Fibroblast of lung (primary cell): Measurements from ENCODE around the gene KRTAP15-1. TPM values are rescaled to one million over a fixed set of nuclear protein-coding genes. Genes with fewer than 3 reads are reported as not detected.
A peak's percentile ranks its signal among the peaks of the same experiment; 100 is the strongest.

Source experiments
- DNase-seq, 2 donors: peaks; one replicate each; pipeline versions ENCODE4 v3.0.0 to v3.0.0-alpha.2; 2010; ENCODE audit warnings: low read depth in 2 of 2
- H2AFZ ChIP-seq: 2 replicates; pipeline ENCODE4 v1.5.1; 2012; ENCODE audit warnings: low read length, control low read depth, inconsistent platforms
- H3K27ac ChIP-seq: 2 replicates; pipeline ENCODE4 v1.5.1; 2011; ENCODE audit warnings: low read length, control low read depth; ENCODE audit not compliant: insufficient read depth
- H3K27me3 ChIP-seq: 2 replicates; pipeline ENCODE4 v1.5.1; 2011; ENCODE audit warnings: mild to moderate bottlenecking, low read length; ENCODE audit not compliant: control insufficient read depth, insufficient read depth
- H3K36me3 ChIP-seq: 2 replicates; pipeline ENCODE4 v1.5.1; 2011; ENCODE audit warnings: low read length; ENCODE audit not compliant: control insufficient read depth, insufficient read depth
- H3K4me1 ChIP-seq: 2 replicates; pipeline ENCODE4 v1.5.1; 2011; ENCODE audit warnings: low read length; ENCODE audit not compliant: control insufficient read depth, insufficient read depth; ENCODE audit errors: extremely low read depth
- H3K4me2 ChIP-seq: 2 replicates; pipeline ENCODE4 v1.5.1; 2011; ENCODE audit warnings: low read length, control low read depth; ENCODE audit not compliant: insufficient read depth; ENCODE audit errors: extremely low read depth
- H3K4me3 ChIP-seq, 4 experiments: fragments of 200-600 bp in 1 of 4; sonication (generic) in 1 of 4; replicated peaks in 1 of 4; 2 replicates each; pipeline ENCODE4 v1.5.1; 2011 to 2016; ENCODE audit warnings: low read length in 4 of 4, low read depth in 3 of 4, mild to moderate bottlenecking in 3 of 4, control low read depth in 2 of 4, inconsistent platforms in 1 of 4, mixed read lengths in 1 of 4; ENCODE audit not compliant: insufficient read depth in 1 of 4; ENCODE audit errors: control extremely low read depth in 1 of 4
- H3K79me2 ChIP-seq: 2 replicates; pipeline ENCODE4 v1.5.1; 2012; ENCODE audit warnings: mild to moderate bottlenecking, low read length, inconsistent platforms; ENCODE audit not compliant: control insufficient read depth, insufficient read depth
- H3K9ac ChIP-seq: 2 replicates; pipeline ENCODE4 v1.5.1; 2011; ENCODE audit warnings: mild to moderate bottlenecking, low read length, control low read depth; ENCODE audit not compliant: insufficient read depth
- H3K9me3 ChIP-seq: 2 replicates; pipeline ENCODE4 v1.5.1; 2012; ENCODE audit warnings: low read depth, low read length; ENCODE audit not compliant: control insufficient read depth, insufficient read depth
- H4K20me1 ChIP-seq: 2 replicates; pipeline ENCODE4 v1.5.1; 2011; ENCODE audit warnings: low read length; ENCODE audit not compliant: control insufficient read depth, insufficient read depth; ENCODE audit errors: extremely low read depth
- CTCF ChIP-seq, 2 donors: IDR thresholded peaks in 1 of 2; conservative IDR thresholded peaks in 1 of 2; 1 replicate in 1 of 2; 2 replicates in 1 of 2; pipeline ENCODE4 v1.5.1; 2011 to 2012; ENCODE audit warnings: low read length in 2 of 2, control low read depth in 1 of 2, inconsistent platforms in 1 of 2, low read depth in 1 of 2, mild to moderate bottlenecking in 1 of 2
- EZH2 ChIP-seq: IDR thresholded peaks from 2 replicates; pipeline ENCODE4 v1.5.1; 2012; ENCODE audit warnings: low read length, control low read depth, mild to moderate bottlenecking; ENCODE audit errors: missing control alignments
- polyA plus RNA-seq, 2 donors: library from polyadenylated mRNA; depleted of rRNA in 1 of 2; stranded (reverse) in 1 of 2; unstranded in 1 of 2; fragments of >200 nt; gene quantifications; 2 replicates each; pipeline ENCODE4 v1.2.1, GENCODE V29; 2011 to 2012; ENCODE audit warnings: missing spikeins in 1 of 2
- total RNA-seq: library from RNA; depleted of rRNA; stranded (reverse); fragments of >200 nt; gene quantifications from 2 replicates; pipeline ENCODE4 v1.2.1, GENCODE V29; 2014

KRTAP15-1 gene
- total and polyA plus RNA-seq, 2 donors (not counting 1 experiment from before 2014, with no cell fraction given) = not detected

GRCh38 chr21:30426731-30427130 lies 13.3 kb upstream of the KRTAP15-1 start:
- H3K27ac ChIP-seq = no peak overlapping the region
- H3K27me3 ChIP-seq = no peaks in the 10 kb centered on the region
- no peaks in the 10 kb centered on the region for H3K4me1 ChIP-seq
- no peak overlapping the region for H3K4me2 ChIP-seq
- no peaks in the 10 kb centered on the region for H4K20me1 ChIP-seq
- no peak overlapping the region for H3K9ac ChIP-seq
- no peak for DNase-seq
- H3K36me3 ChIP-seq = no peaks in the 10 kb centered on the region
- no peaks in the 10 kb centered on the region for H3K9me3 ChIP-seq
- H3K79me2 ChIP-seq = no peaks in the 10 kb centered on the region
- TF ChIP-seq EZH2 (no peak), CTCF (conservative IDR thresholded peaks at IDR 0.05 in 1 of 2, IDR thresholded peaks at IDR 0.05 in 1 of 2; ENCODE audit: low read depth in 1 of 2, low read length in 2 of 2) (no peak)
- no peak overlapping the region for H2AFZ ChIP-seq
- H3K4me3 ChIP-seq = no peak overlapping the region

GRCh38 chr21:30430170-30430655 lies 9.9 kb upstream of the KRTAP15-1 start, which contains the start of gene KRTAP13-4:
Gene KRTAP13-4, plus strand, starts transcription at chr21:30430220. Its CDS starts 56 bp downstream, at chr21:30430276.
- H4K20me1 ChIP-seq = no peaks in the 10 kb centered on the region
- H3K9ac ChIP-seq = no peak within 1 kb of the TSS
- no peaks in the 10 kb centered on the region for H3K9me3 ChIP-seq
- H3K4me3 ChIP-seq = no peak within 1 kb of the TSS
- no peak within 1 kb of the TSS for H2AFZ ChIP-seq
- H3K4me1 ChIP-seq = no peaks in the 10 kb centered on the region
- TF ChIP-seq CTCF (conservative IDR thresholded peaks at IDR 0.05 in 1 of 2, IDR thresholded peaks at IDR 0.05 in 1 of 2; ENCODE audit: low read depth in 1 of 2, low read length in 2 of 2) (no peak), EZH2 (no peak)
- no peak within 1 kb of the TSS for H3K4me2 ChIP-seq
- no peaks in the 10 kb centered on the region for H3K36me3 ChIP-seq
- no peaks in the 10 kb centered on the region for H3K27me3 ChIP-seq
- DNase-seq = no peak
- H3K79me2 ChIP-seq = no peaks in the 10 kb centered on the region
- no peak within 1 kb of the TSS for H3K27ac ChIP-seq

DNA sequence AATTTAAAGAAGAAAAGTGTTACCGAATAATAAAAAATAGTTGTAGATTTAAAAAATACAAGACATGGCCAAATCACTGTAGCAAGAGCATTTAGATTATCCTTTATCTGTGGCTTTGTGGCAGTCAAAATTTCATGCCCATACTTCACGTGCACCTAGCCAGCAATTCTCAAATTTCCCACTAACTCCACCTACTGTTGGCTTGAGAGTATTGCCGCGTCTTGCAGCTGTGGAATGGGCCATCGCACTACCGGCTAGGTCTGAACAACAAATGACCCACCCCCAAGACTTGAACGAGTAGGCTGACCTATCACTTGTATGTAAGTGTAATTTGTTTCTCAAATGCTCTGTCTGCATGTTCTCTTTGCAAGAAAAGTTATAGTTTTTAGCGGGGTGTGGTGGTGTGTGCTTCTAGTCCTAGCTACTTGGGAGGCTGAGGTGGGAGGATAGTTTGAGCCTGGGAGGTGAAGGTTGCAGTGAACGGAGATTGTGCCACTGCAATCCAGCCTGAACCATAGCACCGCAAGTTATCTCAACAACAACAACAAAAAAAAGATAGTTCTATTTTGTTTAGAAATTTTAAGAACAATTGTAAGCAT lies 5.9 kb upstream of the KRTAP15-1 start:
- no peak overlapping the region for H2AFZ ChIP-seq

More for the DNA sequence above, 5.9 kb upstream of the KRTAP15-1 start:
- Histone ChIP-seq H3K9ac (no peak overlapping the region), H3K4me1 (no peaks in the 10 kb centered on the region), H4K20me1 (no peaks in the 10 kb centered on the region), H3K36me3 (no peaks in the 10 kb centered on the region), H3K4me3 (no peak overlapping the region), H3K27me3 (no peaks in the 10 kb centered on the region), H3K27ac (no peak overlapping the region), H3K79me2 (no peaks in the 10 kb centered on the region), H3K9me3 (no peaks in the 10 kb centered on the region), H3K4me2 (no peak overlapping the region)
- TF ChIP-seq CTCF (conservative IDR thresholded peaks at IDR 0.05 in 1 of 2, IDR thresholded peaks at IDR 0.05 in 1 of 2; ENCODE audit: low read depth in 1 of 2, low read length in 2 of 2) = peak; percentile 18 to 36
- TF ChIP-seq EZH2 = no peak
- DNase-seq = peak; percentile 0
